ENCODE measurements around the gene TP53TG3B. TPM values are rescaled to one million over a fixed set of nuclear protein-coding genes. Genes with fewer than 3 reads are reported as not detected.
"Not testable (repeated sequence)": the region's sequence is repeated elsewhere in the genome, so short reads cannot be mapped to it uniquely, and the experiment has no call there.

TP53TG3B gene, protein sequence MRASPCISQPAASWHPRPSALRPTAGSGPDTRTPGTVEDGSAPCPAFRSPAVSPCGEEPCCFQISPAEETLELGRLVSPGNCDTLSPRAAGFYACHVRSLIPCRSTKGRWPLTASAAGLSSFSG
- not detected for polyA plus RNA-seq (ENCODE audit: insufficient read depth in 1 of 5, insufficient read length in 5 of 5, low replicate concordance in 1 of 5)
- long read RNA-seq, donor 1: 0 reads
- long read RNA-seq, donor 2: 0 reads
- long read RNA-seq, donor 3: 0 reads
- long read RNA-seq, donor 4: 0 reads
- long read RNA-seq, donor 5: 0 reads
- long read RNA-seq, donor 6: 0 reads
- long read RNA-seq, donor 7: 0 reads
- long read RNA-seq, donor 8: 0 reads

GRCh38 chr16:33360541-33360940, at the start of gene TP53TG3B:
Gene TP53TG3B, plus strand, starts transcription at chr16:33360841. Its CDS starts 68 bp downstream, at chr16:33360909.
- DNase-seq: not testable (repeated sequence)

GRCh38 chr16:33336226-33337012, 24.2 kb upstream of the TP53TG3B start:
- DNase-seq: not testable (repeated sequence)

GRCh38 chr16:33337627-33338542, 22.8 kb upstream of the TP53TG3B start:
- not testable (repeated sequence) for DNase-seq

DNA sequence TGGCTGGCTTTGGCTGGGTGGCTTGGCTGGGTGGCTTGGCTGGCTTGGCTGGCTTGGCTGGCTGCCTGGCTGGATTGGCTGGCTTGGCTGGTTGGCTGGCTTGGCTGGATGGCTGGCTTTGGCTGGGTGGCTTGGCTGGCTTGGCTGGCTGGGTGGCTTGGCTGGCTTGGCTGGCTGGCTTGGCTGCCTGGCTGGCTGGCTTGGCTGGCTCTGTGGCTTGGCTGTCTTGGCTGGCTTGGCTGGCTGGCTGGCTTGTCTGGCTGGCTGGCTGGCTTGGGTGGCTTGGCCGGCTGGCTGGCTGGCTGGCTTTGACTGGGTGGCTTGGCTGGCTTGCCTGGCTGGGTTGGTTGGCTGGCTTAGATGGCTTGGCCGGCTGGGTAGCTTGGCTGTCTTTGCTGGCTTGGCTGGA, 22.1 kb upstream of the TP53TG3B start:
- DNase-seq: not testable (repeated sequence)

GRCh38 chr16:33339093-33340061, 21.3 kb upstream of the TP53TG3B start:
- not testable (repeated sequence) for DNase-seq

Other genes starting within 250 kb of the TP53TG3B start
- not detected for gene TP53TG3C, start 166.6 kb upstream of the TP53TG3B start, polyA plus RNA-seq (ENCODE audit: insufficient read depth in 1 of 5, insufficient read length in 5 of 5, low replicate concordance in 1 of 5)
- gene TP53TG3E, start 56.5 kb upstream of the TP53TG3B start, polyA plus RNA-seq (ENCODE audit: insufficient read depth in 1 of 5, insufficient read length in 5 of 5, low replicate concordance in 1 of 5): not detected
- not detected for gene TP53TG3F, start 98.8 kb downstream of the TP53TG3B start, polyA plus RNA-seq (ENCODE audit: insufficient read depth in 1 of 5, insufficient read length in 5 of 5, low replicate concordance in 1 of 5)

Measured in right lung (tissue), 10 donors.